H9 (cell line): ENCODE results near the gene DVL3. TPM values are rescaled to one million over a fixed set of nuclear protein-coding genes. Genes with fewer than 3 reads are reported as not detected.

Experiments
- DNase-seq: peaks from one replicate; pipeline ENCODE4 v3.0.0-alpha.2; 2017
- H2AFZ ChIP-seq: one replicate; pipeline ENCODE4 v1.6.1; 2013; ENCODE audit warnings: mild to moderate bottlenecking, low read length, control low read depth, moderate library complexity
- H2AK5ac ChIP-seq: 2 replicates; pipeline ENCODE4 v1.6.1; 2013; ENCODE audit warnings: low read length, control low read depth, mixed read lengths; ENCODE audit not compliant: insufficient read length
- H2BK120ac ChIP-seq: one replicate; pipeline ENCODE4 v1.6.1; 2013; ENCODE audit warnings: low read depth, mild to moderate bottlenecking, low read length, control low read depth, inconsistent platforms; ENCODE audit not compliant: poor library complexity, severe bottlenecking
- H2BK12ac ChIP-seq: 2 replicates; pipeline ENCODE4 v1.6.1; 2013; ENCODE audit warnings: low read length, control low read depth, mixed read lengths, low read depth; ENCODE audit not compliant: insufficient read length
- H2BK15ac ChIP-seq: 2 replicates; pipeline ENCODE4 v1.6.1; 2013; ENCODE audit warnings: low read depth, low read length, control low read depth
- H2BK20ac ChIP-seq: one replicate; pipeline ENCODE4 v1.6.1; 2013; ENCODE audit warnings: low read depth, mild to moderate bottlenecking, low read length, control low read depth, inconsistent platforms; ENCODE audit not compliant: poor library complexity, severe bottlenecking
- H2BK5ac ChIP-seq: 2 replicates; pipeline ENCODE4 v1.6.1; 2013; ENCODE audit warnings: low read length, control low read depth, mixed read lengths; ENCODE audit not compliant: insufficient read length
- H3K14ac ChIP-seq: 2 replicates; pipeline ENCODE4 v1.6.1; 2013; ENCODE audit warnings: low read length, control low read depth; ENCODE audit not compliant: insufficient read depth
- H3K18ac ChIP-seq: 2 replicates; pipeline ENCODE4 v1.6.1; 2013; ENCODE audit warnings: low read depth, mild to moderate bottlenecking, mixed read lengths, low read length, control low read depth; ENCODE audit not compliant: insufficient read length
- H3K23ac ChIP-seq: 2 replicates; pipeline ENCODE4 v1.6.1; 2013; ENCODE audit warnings: low read length, control low read depth, mixed read lengths, low read depth; ENCODE audit not compliant: insufficient read length
- H3K23me2 ChIP-seq: 2 replicates; pipeline ENCODE4 v1.6.1; 2013; ENCODE audit warnings: low read depth, mild to moderate bottlenecking, mixed read lengths, low read length, control low read depth; ENCODE audit not compliant: insufficient read length, poor library complexity, severe bottlenecking
- H3K27ac ChIP-seq: 2 replicates; pipeline ENCODE4 v1.5.1; 2013; ENCODE audit warnings: low read length, control low read depth, mixed read lengths, low read depth; ENCODE audit not compliant: insufficient read length
- H3K27me3 ChIP-seq: 2 replicates; pipeline ENCODE4 v1.6.1; 2013; ENCODE audit warnings: low read length, control low read depth, inconsistent platforms; ENCODE audit not compliant: insufficient read depth
- H3K4ac ChIP-seq: 2 replicates; pipeline ENCODE4 v1.6.1; 2013; ENCODE audit warnings: low read depth, mild to moderate bottlenecking, control low read depth, inconsistent platforms, low read length, moderate library complexity
- H3K4me1 ChIP-seq: 2 replicates; pipeline ENCODE4 v1.6.1; 2013; ENCODE audit warnings: low read length, control low read depth, inconsistent platforms; ENCODE audit not compliant: insufficient read depth
- H3K4me2 ChIP-seq: 2 replicates; pipeline ENCODE4 v1.6.1; 2013; ENCODE audit warnings: low read length, control low read depth, mixed read lengths; ENCODE audit not compliant: insufficient read length, insufficient read depth
- H3K56ac ChIP-seq: 2 replicates; pipeline ENCODE4 v1.6.1; 2013; ENCODE audit warnings: low read depth, mild to moderate bottlenecking, mixed read lengths, low read length, control low read depth; ENCODE audit not compliant: insufficient read length
- H3K79me1 ChIP-seq: 2 replicates; pipeline ENCODE4 v1.6.1; 2013; ENCODE audit warnings: low read depth, mild to moderate bottlenecking, moderate library complexity, low read length, control low read depth, inconsistent platforms; ENCODE audit not compliant: insufficient read depth, poor library complexity, severe bottlenecking
- H3K79me2 ChIP-seq: 2 replicates; pipeline ENCODE4 v1.6.1; 2013; ENCODE audit warnings: low read length, control low read depth, inconsistent platforms; ENCODE audit not compliant: insufficient read depth
- H3K9ac ChIP-seq: 2 replicates; pipeline ENCODE4 v1.6.1; 2013; ENCODE audit warnings: low read length, control low read depth, mixed read lengths; ENCODE audit not compliant: insufficient read length; ENCODE audit errors: extremely low read depth
- H3K9me3 ChIP-seq: one replicate; pipeline ENCODE4 v1.6.1; 2013; ENCODE audit warnings: low read depth, low read length, inconsistent platforms; ENCODE audit not compliant: control insufficient read depth
- H3T11ph ChIP-seq: one replicate; pipeline ENCODE4 v1.6.1; 2013; ENCODE audit warnings: mild to moderate bottlenecking, low read length, control low read depth, inconsistent platforms
- H4K20me1 ChIP-seq: one replicate; pipeline ENCODE4 v1.6.1; 2013; ENCODE audit not compliant: control insufficient read depth, insufficient read length, insufficient read depth
- H4K5ac ChIP-seq: 2 replicates; pipeline ENCODE4 v1.6.1; 2013; ENCODE audit warnings: low read depth, mild to moderate bottlenecking, mixed read lengths, low read length, control low read depth; ENCODE audit not compliant: insufficient read length
- H4K8ac ChIP-seq: replicated peaks from 2 replicates; pipeline ENCODE4 v1.6.1; 2013; ENCODE audit warnings: low read length, control low read depth, mixed read lengths, low read depth; ENCODE audit not compliant: insufficient read length
- H4K91ac ChIP-seq: 2 replicates; pipeline ENCODE4 v1.6.1; 2013; ENCODE audit warnings: low read depth, mild to moderate bottlenecking, moderate library complexity, mixed read lengths, low read length, control low read depth; ENCODE audit not compliant: insufficient read length
- H3K27ac Mint-ChIP-seq, 3 experiments: 2 replicates in 2 of 3; 3 replicates in 1 of 3; pipeline ENCODE4 v1.8.0; 2020 to 2021; ENCODE audit warnings: mixed read lengths in 3 of 3, mild to moderate bottlenecking in 1 of 3, moderate library complexity in 1 of 3
- H3K27me3 Mint-ChIP-seq: 2 replicates; pipeline ENCODE4 v1.8.0; 2021; ENCODE audit warnings: low read depth, mild to moderate bottlenecking, moderate library complexity, mixed read lengths
- H3K36me3 Mint-ChIP-seq, 3 experiments: 2 replicates in 2 of 3; 3 replicates in 1 of 3; pipeline ENCODE4 v1.8.0; 2020 to 2021; ENCODE audit warnings: low read depth in 3 of 3, mixed read lengths in 3 of 3; ENCODE audit not compliant: insufficient read depth in 1 of 3
- H3K4me1 Mint-ChIP-seq, 2 experiments: 2 replicates each; pipeline ENCODE4 v1.8.0; 2020; ENCODE audit warnings: mixed read lengths in 2 of 2
- H3K4me3 Mint-ChIP-seq, 2 experiments: 2 replicates in 1 of 2; 3 replicates in 1 of 2; pipeline ENCODE4 v1.8.0; 2020 to 2021; ENCODE audit warnings: mild to moderate bottlenecking in 2 of 2, mixed read lengths in 2 of 2, moderate library complexity in 1 of 2
- H3K9me3 Mint-ChIP-seq, 2 experiments: 2 replicates in 1 of 2; 3 replicates in 1 of 2; pipeline ENCODE4 v1.8.0; 2020; ENCODE audit warnings: mild to moderate bottlenecking in 2 of 2, mixed read lengths in 2 of 2, moderate library complexity in 1 of 2
- CTCF ChIP-seq: fragments of 200-600 bp; sonication (generic); conservative IDR thresholded peaks from 3 replicates; pipeline ENCODE4 v1.8.0; 2021; ENCODE audit warnings: antibody characterized with exemption, mild to moderate bottlenecking
- WGBS: extraction: QIAGEN DNeasy Blood & Tissue Kit; methylation state at CpG from one replicate; pipeline ENCODE4 v1.1.7; 2013; ENCODE audit warnings: missing lambda C conversion rate, low lambda C conversion rate, mixed read lengths; ENCODE audit not compliant: insufficient read length; ENCODE audit errors: extremely low coverage; 5-methylcytosine and 5-hydroxymethylcytosine counted together
- total RNA-seq: library from RNA; stranded (reverse); gene quantifications from 2 replicates; pipeline ENCODE4 v1.2.1, GENCODE V29; 2021

Gene DVL3
- total RNA-seq, 1 experiment from 2014 or later, result 64.7 TPM

GRCh38 chr3:184133840-184134745 is 21.1 kb upstream of the DVL3 start:
- H3K9me3 ChIP-seq, result no peaks in the 10 kb centered on the region
- no peak overlapping the region for H2AK5ac ChIP-seq
- peak overlapping the region; percentile 63 for H2AFZ ChIP-seq
- H2BK120ac ChIP-seq, result no peak overlapping the region
- DNase-seq, result peak; percentile 84
- no peak overlapping the region for H2BK5ac ChIP-seq
- H3K79me2 ChIP-seq, result no peaks in the 10 kb centered on the region; the same call in 1 of the 2 replicates
- peak overlapping the region; percentile 98 for H3K4me2 ChIP-seq
- H4K20me1 ChIP-seq, result no peaks in the 10 kb centered on the region
- no peak for TF ChIP-seq CTCF
- H4K91ac ChIP-seq, result no peak overlapping the region
- no peak overlapping the region for H4K8ac ChIP-seq
- no peaks in the 10 kb centered on the region for H3K79me1 ChIP-seq
- Mint-ChIP-seq H3K9me3 (no peaks in the 10 kb centered on the region), H3K36me3 (peaks cover 1 to 10% (median 7%) of the 10 kb centered on the region in 3 experiments; a peak in 5 of 7 replicates), H3K27ac (peak overlapping the region; percentile 40 to 91 (median 78); a peak in 5 of 7 replicates), H3K4me1 (peaks cover 23 to 28% of the 10 kb centered on the region in 2 experiments), H3K4me3 (peak overlapping the region; percentile 92 to 97), H3K27me3 (no peaks in the 10 kb centered on the region; the same call in 1 of the 2 replicates)
- WGBS, result no CpG with 5 or more reads among the region's 37 CpGs
- no peak overlapping the region for H3K56ac ChIP-seq
- no peak overlapping the region for H2BK20ac ChIP-seq
- no peaks in the 10 kb centered on the region for H3K4me1 ChIP-seq
- H3T11ph ChIP-seq, result no peak overlapping the region
- no peak overlapping the region for H2BK12ac ChIP-seq
- H3K4ac ChIP-seq, result no peak overlapping the region
- no peak overlapping the region for H3K27ac ChIP-seq
- H3K9ac ChIP-seq, result peak overlapping the region; percentile 34
- H3K27me3 ChIP-seq, result no peaks in the 10 kb centered on the region
- no peak overlapping the region for H3K23ac ChIP-seq
- H3K18ac ChIP-seq, result no peak overlapping the region
- H3K14ac ChIP-seq, result no peak overlapping the region
- H3K23me2 ChIP-seq, result peaks cover 13% of the 10 kb centered on the region
- H2BK15ac ChIP-seq, result no peak overlapping the region
- H4K5ac ChIP-seq, result no peak overlapping the region
